HepG2 (cell line): ENCODE measurements around the gene INTS2. TPM values are rescaled to one million over a fixed set of nuclear protein-coding genes. Genes with fewer than 3 reads are reported as not detected.

Experiments used
- CEBPZ ChIP-seq: IDR thresholded peaks from 2 replicates; pipeline ENCODE4 v1.6.1; 2012; ENCODE audit warnings: low read length, improper control_type of control experiment
- CHD4 ChIP-seq: fragments of 200-600 bp; sonication (generic); IDR thresholded peaks from 2 replicates; pipeline ENCODE4 v1.7.0; 2017; ENCODE audit warnings: mild to moderate bottlenecking, low read length, borderline replicate concordance
- ESRRA ChIP-seq: sonication (generic); formaldehyde crosslinking; IDR thresholded peaks from 2 replicates; pipeline ENCODE4 v1.5.1; 2020; ENCODE audit warnings: mild to moderate bottlenecking, low read depth, missing genetic modification reagents
- KIAA2018 ChIP-seq: sonication (generic); formaldehyde crosslinking; IDR thresholded peaks from 2 replicates; pipeline ENCODE4 v1.5.0; 2020; ENCODE audit warnings: mild to moderate bottlenecking, missing genetic modification reagents, borderline replicate concordance
- LCORL ChIP-seq, 2 experiments: fragments of 450-650 bp in 1 of 2; sonication (generic) in 1 of 2; formaldehyde crosslinking in 1 of 2; IDR thresholded peaks; 2 replicates each; pipeline versions ENCODE4 v1.5.0 to v1.6.1; 2017 to 2020; ENCODE audit warnings: antibody characterized with exemption in 1 of 2, missing genetic modification reagents in 1 of 2
- NCOA1 ChIP-seq: sonication (generic); formaldehyde crosslinking; IDR thresholded peaks from 2 replicates; pipeline ENCODE4 v1.9.0; 2021; ENCODE audit warnings: missing genetic modification reagents
- SNRNP70 ChIP-seq: fragments of 200-400 bp; formaldehyde crosslinking; IDR thresholded peaks from 2 replicates; pipeline ENCODE4 v1.6.1; 2017; ENCODE audit warnings: mild to moderate bottlenecking, low read depth, low read length, moderate library complexity
- STAT5B ChIP-seq: sonication (generic); formaldehyde crosslinking; IDR thresholded peaks from 2 replicates; pipeline ENCODE4 v1.4.0; 2020; ENCODE audit warnings: missing genetic modification reagents
- TCF7 ChIP-seq: sonication (generic); IDR thresholded peaks from 2 replicates; pipeline ENCODE4 v1.6.1; 2016; ENCODE audit warnings: antibody characterized with exemption, low read depth
- ZNF276 ChIP-seq: sonication (generic); formaldehyde crosslinking; IDR thresholded peaks from 2 replicates; pipeline ENCODE4 v1.4.0; 2020; ENCODE audit warnings: mild to moderate bottlenecking, low read depth, missing genetic modification reagents
- ZNF33B ChIP-seq: sonication (generic); formaldehyde crosslinking; IDR thresholded peaks from 2 replicates; pipeline ENCODE4 v1.5.1; 2020; ENCODE audit warnings: mild to moderate bottlenecking, missing genetic modification reagents
- ZZZ3 ChIP-seq: sonication (generic); formaldehyde crosslinking; IDR thresholded peaks from 2 replicates; pipeline ENCODE4 v1.4.0; 2020; ENCODE audit warnings: missing genetic modification reagents, mild to moderate bottlenecking, borderline replicate concordance
- polyA plus RNA-seq, 8 experiments: library from polyadenylated mRNA; depleted of rRNA in 3 of 8; stranded (reverse) in 7 of 8; unstranded in 1 of 8; fragments of >200 nt; fragmentation: Illumina TruSeq in 4 of 8; extraction: Trizol in 4 of 8; gene quantifications; 2 replicates each; pipeline versions ENCODE4 v1.2.1 to v1.2.3, GENCODE V29; 2011 to 2016; ENCODE audit warnings: low read depth in 4 of 8, missing spikeins in 1 of 8, mixed read lengths in 1 of 8; ENCODE audit not compliant: insufficient read depth in 1 of 8
- total RNA-seq, 5 experiments: library from RNA; depleted of rRNA; stranded (reverse); fragments of >200 nt; fragmentation: Illumina TruSeq; extraction: Trizol; gene quantifications; 2 replicates each; pipeline ENCODE4 v1.2.3, GENCODE V29; 2016; ENCODE audit warnings: low read depth in 1 of 5

INTS2 gene
- total and polyA plus RNA-seq, 2 of the 13 experiments (the other 11 are each of a cell fraction or from before 2014, with no cell fraction given), result 20.5 to 30.2 TPM

GRCh38 chr17:61927208-61928100 lies at the start of gene INTS2 (continued):
- TF ChIP-seq ZNF33B (CRISPR knock-in tag) (peak; percentile 39; the same call in 1 of the 2 replicates), ZZZ3 (peak; percentile 94; the same call in 1 of the 2 replicates), ZNF276 (CRISPR knock-in tag) (peak; percentile 81; the same call in 1 of the 2 replicates), CHD4 (no peak), NCOA1 (no peak), STAT5B (0 out of 2 replicates have a peak, but pooled peaks have one; percentile 2), TCF7 (no peak; the same call in 1 of the 2 replicates), LCORL (IDR thresholded peaks at IDR 0.05) (no peak), LCORL (CRISPR knock-in tag; IDR thresholded peaks at IDR 0.05) (no peak), CEBPZ (no peak), SNRNP70 (no peak), KIAA2018 (no peak), ESRRA (CRISPR knock-in tag) (peak; percentile 43; the same call in 1 of the 2 replicates)
